ENCODE measurements around the gene SLC46A2.

SLC46A2 gene

GRCh38 chr9:112884721-112885120, 6.0 kb downstream of the SLC46A2 start:
- DNase-seq: no peak

GRCh38 chr9:112884101-112884500, 6.6 kb downstream of the SLC46A2 start:
- no peak for DNase-seq

- DNase-seq: no peak
Observed at GRCh38 chr9:112881331-112881730, 9.3 kb downstream of the SLC46A2 start.

- DNase-seq: no peak
Observed at GRCh38 chr9:112880650-112881049, 10.0 kb downstream of the SLC46A2 start.

- DNase-seq: no peak
Observed at GRCh38 chr9:112878752-112879151, 11.9 kb downstream of the SLC46A2 start.

GRCh38 chr9:112873773-112874405, 16.8 kb downstream of the SLC46A2 start:
- no peak for DNase-seq

- DNase-seq: no peak
Observed at GRCh38 chr9:112872019-112872418, 18.7 kb downstream of the SLC46A2 start.

- no peak for DNase-seq
Observed at GRCh38 chr9:112870556-112870955, 20.1 kb downstream of the SLC46A2 start.

- no peak for DNase-seq
Observed at GRCh38 chr9:112869917-112870316, 20.8 kb downstream of the SLC46A2 start.

- no peak for DNase-seq
Observed at GRCh38 chr9:112869041-112869529, 21.6 kb downstream of the SLC46A2 start.

GRCh38 chr9:112868461-112868860, 22.2 kb downstream of the SLC46A2 start:
- no peak for DNase-seq

GRCh38 chr9:112867275-112867991, 23.2 kb downstream of the SLC46A2 start:
- DNase-seq: peak; percentile 6

- DNase-seq: no peak
Observed at GRCh38 chr9:112866662-112867274, 23.9 kb downstream of the SLC46A2 start.

- no peak for DNase-seq
Observed at GRCh38 chr9:112864982-112865381, 25.7 kb downstream of the SLC46A2 start.

- DNase-seq: no peak
Observed at GRCh38 chr9:112864403-112864802, 26.3 kb downstream of the SLC46A2 start.

- DNase-seq: no peak
Observed at GRCh38 chr9:112863746-112864145, 26.9 kb downstream of the SLC46A2 start.

GRCh38 chr9:112863214-112863613, 27.5 kb downstream of the SLC46A2 start:
- no peak for DNase-seq

GRCh38 chr9:112861638-112862555, 28.8 kb downstream of the SLC46A2 start:
- no peak for DNase-seq

GRCh38 chr9:112861155-112861554, 29.5 kb downstream of the SLC46A2 start:
- no peak for DNase-seq

- no peak for DNase-seq
Observed at GRCh38 chr9:112860451-112860850, 30.2 kb downstream of the SLC46A2 start.

- no peak for DNase-seq
Observed at GRCh38 chr9:112858625-112859147, 32.0 kb downstream of the SLC46A2 start.

GRCh38 chr9:112858005-112858404, 32.7 kb downstream of the SLC46A2 start:
- DNase-seq: no peak

GRCh38 chr9:112856843-112857242, 33.8 kb downstream of the SLC46A2 start:
- no peak for DNase-seq
